NCI-H446 treated with DMSO at 0.1 percent for 48 hours (cell line): ENCODE measurements around the gene KCNQ1.

ENCODE experiments used
- DNase-seq: peaks from one replicate; lab custom pipeline; 2025; lab: John Stamatoyannopoulos, UW

KCNQ1 gene

DNA sequence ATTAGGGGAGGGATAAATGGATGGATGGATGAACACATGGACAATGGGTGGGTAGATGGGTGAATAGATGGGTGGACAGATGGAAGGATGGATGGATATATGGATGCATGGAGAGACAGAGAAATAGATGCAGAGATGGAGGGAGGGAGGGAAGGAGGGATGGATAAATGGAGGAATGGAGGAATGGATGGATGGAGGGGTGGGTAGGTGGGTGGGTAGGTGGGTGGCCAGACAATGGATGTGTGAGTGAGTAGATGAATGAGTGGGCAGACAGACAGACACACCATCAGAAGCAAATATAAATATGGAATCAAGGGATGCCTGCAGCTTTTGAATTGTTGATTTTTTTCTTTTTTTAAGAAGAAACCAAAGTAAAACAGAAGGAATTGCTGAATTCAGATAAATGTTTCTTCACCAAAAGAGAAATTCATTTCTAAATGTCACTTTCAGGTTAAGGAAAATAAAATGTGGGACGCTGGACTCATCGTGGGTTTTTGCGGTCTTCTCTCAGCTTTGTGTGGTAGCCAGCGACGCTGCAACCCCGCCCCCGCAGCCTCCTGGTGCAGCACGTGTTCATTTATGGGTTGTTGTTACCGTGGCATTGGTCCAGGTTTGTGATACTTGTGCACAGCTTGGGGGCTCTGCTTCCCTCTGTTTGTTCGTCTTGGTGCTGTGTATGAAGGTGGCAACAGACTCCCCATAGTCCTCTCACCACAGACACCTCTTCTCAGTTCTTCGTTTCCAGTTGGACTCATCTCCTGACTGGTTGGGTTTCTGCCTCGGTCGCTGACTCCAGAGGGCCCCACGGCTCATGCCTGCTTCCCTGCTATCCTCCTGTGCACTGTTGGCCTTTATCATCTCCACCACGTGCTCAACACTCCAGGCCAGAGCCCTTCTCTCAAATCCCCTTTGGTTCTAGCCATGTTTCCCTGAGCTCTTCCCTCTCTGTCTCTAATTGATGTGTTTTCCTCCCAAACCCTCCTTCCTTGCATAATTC is 364.3 kb downstream of the KCNQ1 start:
- no peak for DNase-seq

DNA sequence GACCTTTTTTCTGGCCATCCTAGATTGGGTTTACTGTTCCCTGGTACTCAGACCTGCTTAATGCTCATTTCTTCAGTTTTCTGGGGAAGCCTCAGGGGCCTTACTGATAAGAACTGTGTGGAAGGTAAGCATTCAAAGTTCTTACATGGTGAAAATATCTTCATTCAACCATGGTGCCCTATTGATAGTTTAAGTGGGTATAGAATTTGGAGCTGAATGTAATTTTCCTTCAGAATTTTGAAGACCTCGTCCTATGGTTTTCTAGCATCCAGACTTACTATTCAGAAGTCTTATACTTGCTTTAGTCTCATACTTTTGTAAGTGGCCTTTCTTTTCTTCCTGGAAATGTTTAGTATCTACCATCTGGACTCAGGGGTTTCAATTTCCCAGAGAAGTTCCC is 365.0 kb downstream of the KCNQ1 start:
- no peak for DNase-seq

DNA sequence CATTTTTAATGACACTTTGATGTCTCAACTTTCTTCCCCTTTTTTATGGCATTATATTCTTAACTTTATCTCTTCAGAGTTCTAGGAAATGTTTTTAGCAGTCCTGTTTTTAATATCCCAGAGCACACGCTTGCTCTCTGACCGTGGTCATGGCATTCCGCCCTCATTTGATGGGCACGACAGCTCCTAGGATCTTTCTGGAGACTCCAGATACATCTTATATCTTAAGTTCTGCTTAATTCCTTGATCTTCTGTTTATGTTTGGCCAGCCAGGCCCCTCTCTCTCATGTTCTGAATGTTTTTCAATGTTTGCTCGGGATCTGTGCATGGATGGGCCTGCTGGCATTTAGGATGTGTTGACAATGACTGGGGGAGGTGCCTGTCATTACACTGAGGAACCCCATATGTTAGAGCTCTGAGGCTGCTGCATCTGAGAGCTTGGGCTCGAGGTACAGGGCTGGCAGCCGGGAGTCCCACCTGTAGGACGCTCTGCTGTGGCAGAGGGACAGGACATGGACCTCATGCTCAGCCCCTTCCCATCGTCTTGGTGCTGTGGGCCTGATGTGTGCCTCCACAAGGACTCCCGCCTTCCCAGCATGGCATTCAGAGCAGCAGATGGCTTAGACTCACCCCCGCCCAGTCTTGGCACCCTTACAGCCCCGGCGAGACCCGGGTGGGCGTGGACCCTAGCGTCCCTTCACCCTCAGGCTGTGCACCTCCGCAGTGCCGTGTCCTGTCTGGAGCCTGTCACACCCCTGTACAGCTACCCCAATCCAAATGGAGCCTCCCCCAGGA is 365.8 kb downstream of the KCNQ1 start:
- DNase-seq: no peak

DNA sequence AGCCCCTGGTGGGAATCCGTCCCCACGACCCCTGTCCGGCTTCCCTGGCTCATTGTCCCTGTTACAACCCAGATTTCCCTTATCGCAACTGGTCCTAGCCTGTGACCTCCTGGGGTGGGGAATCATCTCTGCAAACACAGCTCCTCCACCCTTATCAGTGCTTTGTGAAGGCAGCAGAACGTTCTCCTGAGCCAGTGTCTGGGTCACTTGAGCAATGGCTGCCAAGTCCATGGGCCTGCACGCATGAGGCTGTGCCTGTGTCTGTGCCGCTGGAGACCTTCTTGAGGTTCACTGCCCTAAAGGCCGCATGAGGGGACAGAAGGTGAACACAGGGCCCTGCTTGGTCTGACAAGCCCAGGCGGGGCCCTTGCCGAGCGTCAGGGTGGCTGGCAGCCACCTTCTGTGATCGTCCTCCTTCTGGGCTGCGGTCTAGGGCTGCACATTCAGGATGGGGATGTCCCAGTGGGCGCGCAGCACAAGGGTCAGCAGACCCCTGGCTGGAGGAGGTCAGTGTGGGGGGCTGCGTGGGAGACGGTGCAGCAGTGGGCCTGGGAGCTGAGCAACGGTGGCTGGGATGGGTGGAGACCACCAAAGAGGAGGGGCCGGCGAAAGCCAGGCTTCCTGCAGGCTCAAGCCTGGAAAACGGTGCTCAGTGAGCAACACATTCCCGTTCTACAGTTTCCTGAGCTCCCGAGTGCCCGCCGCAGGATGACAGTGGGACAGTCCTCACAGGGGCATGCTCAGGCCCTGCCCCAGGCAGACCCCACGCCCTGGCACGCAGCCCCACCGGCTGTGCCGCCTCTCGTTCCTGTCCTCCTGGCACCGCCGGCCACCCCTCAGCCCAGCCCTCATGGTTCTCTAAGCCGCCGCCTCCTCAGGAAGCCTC is 366.6 kb downstream of the KCNQ1 start:
- DNase-seq: no peak

DNA sequence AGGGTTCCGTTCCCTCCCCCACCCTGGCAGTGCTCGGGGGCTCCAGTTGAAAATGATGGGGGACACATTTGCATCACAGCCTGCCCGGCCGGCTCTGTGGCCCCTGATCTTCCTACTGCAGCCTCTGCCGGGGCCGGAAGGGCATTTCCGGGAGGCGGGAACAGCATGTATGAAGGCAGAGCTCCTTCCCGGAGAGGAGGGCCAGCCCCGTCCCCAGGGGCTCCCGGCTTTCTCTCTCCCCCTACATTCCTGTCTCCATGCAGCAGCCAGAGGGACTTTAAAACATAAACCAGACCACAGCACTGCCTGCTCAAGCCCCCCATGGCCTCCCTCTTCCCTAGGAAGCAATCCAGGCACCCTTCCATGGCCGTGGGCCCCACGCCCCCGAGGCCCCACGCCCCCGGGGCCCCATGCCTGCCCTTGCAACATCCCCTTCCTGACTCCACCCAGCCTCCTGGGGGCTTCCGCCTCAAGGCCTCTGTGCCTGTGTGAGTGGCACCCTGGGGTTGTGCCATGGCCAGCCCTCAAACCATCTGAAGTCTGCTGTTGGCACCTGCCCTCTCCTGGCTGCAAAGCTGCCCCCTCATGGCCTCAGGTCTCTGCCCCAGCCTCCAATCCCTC is 367.7 kb downstream of the KCNQ1 start:
- no peak for DNase-seq

DNA sequence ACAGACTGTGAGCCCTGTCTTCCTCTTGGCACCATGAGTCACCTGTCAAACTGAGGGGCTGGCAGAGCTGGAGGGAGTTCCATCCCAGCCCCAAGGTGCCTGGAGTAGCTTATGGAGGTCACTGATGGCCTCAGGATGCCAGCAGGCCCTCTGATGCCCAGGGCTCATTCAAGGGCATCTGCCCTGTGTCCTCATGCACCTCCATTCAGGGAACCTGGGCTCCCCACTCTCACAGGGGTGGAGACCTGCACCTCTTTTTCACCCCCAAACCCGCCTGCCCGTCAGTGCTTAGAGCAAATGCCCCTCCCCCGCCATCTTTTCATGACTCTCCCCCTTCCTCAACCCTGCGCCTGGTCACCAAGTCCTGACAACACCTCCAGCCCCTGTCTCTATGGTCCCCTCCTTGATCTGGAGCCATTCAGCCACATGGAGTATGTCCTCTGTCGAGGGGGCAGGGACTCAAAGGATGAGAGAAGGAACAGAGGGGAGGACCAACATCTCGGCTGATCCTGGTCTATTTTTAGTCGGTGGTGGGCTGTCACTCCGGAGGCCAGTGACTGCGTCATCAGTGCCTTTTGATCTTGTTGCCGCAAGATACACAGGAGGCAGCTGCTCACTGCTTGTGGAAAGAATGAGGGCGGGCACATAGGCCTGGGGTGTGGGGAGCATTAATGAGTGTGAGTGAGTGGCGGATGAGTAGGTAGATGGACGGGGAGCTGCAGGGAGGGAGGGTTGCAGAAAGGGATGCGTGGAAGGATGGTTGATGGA is 368.5 kb downstream of the KCNQ1 start:
- no peak for DNase-seq

DNA sequence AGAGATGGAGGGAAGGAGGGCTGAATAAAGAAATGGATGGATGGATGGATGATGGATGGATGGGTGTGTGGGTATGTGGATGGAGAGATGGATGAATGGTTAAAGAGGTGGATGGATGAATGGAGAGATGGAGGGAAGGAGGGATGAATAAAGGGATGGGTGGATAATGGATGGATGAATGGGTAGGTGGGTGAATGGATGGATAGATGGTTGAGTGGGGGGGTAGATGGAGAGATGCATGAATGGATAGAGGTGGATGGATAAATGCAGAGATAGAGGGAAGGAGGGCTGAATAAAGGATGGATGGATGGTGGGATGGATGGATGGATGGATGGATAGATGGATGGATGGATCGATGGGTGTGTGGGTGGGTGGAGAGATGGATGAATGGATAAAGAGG is 369.2 kb downstream of the KCNQ1 start:
- no peak for DNase-seq

DNA sequence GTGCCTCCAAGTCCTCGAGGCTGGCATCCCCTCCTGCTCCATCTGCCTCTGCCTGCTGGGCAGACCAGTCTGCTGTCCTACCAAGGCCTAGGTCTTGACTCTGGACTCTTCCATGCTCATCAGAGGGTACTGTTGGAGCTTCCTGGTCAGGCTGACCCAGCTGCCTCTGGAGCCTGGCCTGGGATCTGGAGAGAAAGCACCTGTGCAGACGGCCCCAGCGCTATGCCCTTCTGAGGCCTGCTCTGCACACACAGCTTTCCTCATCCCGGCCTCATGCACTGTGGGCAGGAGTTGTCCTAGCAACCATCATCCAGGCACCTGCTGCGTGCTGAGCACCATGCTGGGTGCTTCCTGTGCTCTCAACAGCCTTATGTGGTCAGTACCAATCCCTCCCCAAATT is 369.9 kb downstream of the KCNQ1 start:
- DNase-seq: no peak

DNA sequence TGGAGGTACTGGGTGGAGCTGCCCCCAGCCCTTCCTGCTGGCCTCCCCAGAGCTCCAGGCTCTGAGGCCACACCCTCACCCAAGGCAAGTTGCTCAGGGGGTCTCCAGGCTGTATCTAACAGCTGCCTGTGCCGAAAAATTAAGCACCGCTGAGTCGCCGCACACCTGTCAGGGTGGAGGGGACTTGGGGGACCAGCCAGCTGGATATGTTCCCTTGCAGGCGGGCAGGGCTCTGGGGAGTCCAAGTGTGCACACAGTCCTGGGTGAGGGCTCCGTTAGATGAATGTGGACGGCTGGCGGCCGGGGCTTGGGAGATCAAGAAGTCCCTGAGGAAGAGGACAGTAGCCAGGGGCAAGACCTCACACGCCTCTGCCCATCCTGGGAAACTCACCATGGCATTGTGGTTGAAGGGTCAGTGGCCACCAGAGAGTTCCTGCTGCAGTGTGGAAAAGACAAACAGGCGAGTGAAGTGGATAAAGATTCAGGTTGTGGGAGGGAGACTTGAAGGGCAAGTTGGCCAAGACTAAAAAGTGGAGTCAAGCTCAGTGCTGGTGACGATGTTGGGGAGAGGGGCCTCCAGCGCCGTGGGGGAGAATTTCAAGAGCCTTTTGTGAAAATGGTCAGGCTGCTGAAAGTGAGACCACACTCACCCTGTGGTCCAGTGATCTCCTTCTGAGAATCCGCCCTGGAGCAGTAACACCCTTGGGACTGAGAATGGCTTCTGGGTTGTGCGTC is 371.1 kb downstream of the KCNQ1 start:
- no peak for DNase-seq

DNA sequence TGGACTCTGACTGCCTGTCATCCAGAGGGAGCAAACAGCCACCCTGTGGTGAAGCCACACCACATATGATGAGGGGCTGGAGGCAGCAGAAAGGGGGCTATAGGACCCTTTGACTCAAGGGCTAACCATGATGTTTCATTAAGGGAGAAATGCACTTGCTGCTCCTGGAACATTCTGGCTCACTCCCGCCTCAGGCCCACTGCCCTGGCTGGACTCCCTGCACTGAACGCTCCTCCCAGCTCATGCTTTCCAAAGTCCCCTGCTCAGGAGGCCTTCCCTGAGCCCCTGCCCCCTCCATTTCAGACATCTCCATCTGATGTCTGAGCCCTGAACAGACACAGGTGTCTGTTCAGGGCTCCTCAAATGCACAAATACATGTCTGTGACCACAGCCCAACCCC is 371.7 kb downstream of the KCNQ1 start:
- DNase-seq: no peak

DNA sequence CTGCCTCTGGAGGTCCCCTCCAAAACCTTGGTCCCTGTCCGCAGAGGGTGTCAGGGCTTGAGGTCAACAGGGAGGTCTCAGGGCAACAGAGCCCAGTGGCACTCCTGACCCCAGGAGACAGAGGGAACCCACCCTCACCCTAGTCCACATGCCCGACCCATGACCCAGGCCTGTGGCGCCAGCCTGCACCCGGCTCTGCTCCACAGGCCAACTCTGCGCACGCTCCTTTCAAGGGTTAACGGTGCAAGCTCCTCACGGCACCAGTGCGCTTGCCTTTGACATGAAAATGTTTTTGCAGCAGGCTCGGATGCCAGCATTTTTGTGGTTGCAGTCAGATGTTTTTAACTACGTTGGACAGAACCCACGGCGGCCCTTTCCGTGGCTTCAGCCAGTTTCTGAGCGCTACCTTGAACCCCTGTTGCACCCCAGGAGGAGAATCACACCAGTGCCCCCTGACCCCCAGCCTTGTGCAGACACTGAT is 372.2 kb downstream of the KCNQ1 start:
- no peak for DNase-seq

DNA sequence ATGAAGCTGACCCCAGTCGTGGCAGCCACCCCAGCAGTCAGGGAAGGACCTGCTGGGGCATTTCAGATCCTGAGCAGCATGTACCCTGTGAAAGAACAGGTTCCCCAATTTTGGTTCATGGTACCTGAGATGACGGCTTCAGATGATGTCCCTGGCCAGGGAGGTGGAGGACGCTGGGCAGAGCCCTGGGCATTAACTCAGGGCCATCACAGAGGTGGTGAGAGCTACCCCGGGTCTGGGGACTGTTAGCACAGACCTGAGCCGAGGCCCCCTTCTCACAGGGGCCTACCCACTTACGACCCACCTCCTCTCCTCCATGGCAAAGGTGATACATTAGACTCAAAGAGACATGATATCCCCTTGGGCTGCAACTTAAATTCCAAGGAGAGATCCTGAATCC is 372.6 kb downstream of the KCNQ1 start:
- no peak for DNase-seq

DNA sequence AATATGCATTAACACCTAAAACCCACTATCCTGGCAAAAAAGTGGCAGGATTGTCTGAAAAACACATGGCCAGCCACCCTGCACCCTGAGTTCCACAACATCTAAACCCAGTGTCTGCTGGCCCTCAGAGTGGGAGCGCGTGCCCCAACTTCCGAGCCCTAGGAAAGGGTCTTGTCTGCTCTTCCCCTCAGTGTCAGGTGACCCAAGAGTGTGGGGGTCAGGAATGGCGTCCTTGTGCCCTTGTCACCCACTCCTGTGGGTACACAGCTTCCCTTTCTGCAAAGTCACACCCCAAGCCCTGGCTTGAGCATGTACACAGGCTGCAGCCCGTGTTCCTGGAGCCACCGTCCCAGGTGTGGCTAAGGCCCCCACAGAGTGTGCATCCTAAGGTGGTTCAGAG is 373.2 kb downstream of the KCNQ1 start:
- no peak for DNase-seq

DNA sequence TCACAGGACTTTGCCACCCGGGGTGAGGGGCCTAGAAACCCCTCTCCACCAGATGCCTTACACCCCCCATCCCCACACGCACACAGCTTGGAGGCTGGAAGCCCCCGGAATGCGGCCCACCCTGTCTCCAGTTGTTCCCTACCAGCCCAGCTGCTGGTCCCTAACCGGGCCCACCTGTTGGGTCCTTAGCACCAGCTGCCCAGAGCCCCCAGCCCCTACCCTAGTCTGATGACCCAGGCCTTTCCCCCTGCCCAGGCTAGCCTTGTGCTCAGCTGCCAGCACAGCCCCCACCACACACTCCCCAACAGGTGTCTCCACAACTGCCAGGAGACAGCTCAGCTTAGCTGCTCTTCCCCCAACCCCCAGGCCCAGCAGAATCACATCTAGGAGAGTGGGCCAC is 373.7 kb downstream of the KCNQ1 start:
- DNase-seq: no peak

DNA sequence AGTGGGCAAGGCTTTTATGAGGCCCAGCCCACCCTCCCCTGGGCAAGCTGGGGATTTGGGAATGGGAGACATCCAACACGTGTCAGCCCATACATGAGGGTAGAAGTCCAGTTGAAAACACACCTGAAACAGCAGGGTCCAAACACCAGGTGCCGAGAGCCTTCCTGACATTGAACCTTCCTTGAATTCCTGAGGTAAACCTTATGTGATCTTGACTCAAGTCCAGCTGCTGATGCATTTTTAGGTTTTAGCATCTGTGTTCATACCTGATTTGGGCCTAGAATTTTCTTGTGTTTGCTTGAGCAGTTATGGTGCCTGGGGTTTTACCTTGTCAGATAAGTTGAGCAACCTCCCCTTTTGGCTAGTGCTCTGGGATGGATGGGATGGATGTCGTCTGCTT is 374.5 kb downstream of the KCNQ1 start:
- DNase-seq: no peak

DNA sequence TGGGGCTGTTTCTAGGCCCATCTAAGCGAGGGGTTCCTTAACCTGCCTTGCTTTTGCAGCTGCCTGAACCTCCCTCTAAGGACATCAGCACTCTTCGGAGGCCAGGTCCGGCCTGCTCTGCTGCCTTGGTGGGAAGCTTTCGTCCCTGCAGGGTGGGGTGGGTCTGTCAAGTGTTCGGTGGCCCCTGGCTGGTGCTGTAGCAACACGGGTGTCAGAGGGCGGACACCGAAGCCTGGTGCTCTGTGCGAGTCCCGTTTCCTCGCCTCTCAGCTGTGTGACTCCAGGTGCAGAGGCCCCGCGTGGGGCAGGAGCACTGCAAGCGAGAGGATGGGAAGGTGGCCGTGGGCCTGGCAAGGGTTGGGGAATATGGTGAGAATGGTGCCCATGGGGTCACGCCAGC is 376.2 kb downstream of the KCNQ1 start:
- no peak for DNase-seq

DNA sequence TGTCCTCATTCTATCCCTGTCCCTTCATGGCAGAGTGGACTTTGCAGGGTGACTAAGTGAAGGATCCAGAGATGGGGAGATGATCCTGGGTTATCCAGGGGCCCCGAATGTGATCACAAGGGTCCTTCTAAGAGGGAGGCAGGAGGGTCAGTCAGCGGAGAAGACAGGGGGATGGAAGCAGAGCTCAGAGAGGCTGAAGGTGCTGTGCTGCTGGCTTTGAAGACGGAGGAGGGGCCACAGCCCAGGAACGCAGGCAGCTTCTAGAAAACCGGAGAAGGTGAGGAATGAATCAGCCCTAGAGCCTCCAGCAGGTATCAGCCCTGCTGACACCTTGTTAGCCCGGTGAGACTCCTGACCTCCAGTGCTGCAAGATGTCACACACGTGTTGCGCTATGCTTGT is 377.1 kb downstream of the KCNQ1 start:
- DNase-seq: no peak

DNA sequence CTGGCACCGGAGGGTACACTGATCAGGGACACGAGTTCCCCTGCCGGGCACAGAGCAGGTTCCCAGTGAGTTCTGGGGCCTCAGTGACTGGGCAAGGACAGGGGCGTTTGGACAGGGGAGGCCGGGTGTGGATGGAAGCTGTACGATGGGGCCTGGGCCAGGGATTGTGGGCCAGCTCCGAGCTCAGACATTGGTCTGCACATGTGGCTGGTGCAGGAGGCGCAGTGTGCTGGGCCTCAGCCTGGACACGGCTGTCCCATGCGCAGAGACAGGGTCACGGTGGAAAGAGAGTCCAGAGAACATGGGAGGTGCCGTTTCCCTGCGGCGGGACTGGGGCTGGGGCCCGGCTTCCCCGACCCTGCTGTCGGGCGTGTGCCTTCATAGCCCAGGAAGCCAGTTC is 380.0 kb downstream of the KCNQ1 start:
- no peak for DNase-seq

DNA sequence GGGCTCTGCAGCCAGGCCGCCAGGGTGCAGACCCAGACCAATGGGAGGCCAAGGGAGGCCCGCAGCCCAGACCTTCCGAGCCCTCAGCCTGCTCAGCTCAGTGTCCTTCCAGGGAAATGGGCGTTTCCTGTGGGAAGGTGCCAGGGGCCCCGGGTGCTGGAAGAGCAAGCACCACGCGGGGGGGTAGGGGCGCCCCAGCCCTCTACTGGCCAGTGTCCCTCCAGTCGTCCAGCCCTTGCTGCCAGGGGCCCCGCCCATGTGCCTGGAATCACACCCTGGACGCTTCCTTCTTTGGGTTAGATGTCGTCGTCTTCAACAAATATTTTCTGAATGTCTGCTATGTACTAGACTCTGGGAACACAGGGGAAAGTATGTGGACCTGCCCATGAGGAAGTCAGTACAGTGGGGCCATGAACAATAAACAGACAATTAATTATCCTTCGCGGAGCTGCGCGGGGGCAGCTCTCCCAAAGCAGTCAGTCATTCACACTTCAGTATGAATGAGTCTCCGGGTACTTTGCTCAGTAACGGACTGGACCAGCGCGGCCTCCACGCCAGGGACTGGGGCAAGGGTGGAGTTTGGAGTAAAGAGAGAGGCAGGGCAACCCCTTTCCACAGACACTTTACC is 380.6 kb downstream of the KCNQ1 start:
- no peak for DNase-seq
